Measurements from ENCODE around the gene POTEG.
"Not testable (repeated sequence)": the region's sequence is repeated elsewhere in the genome, so short reads cannot be mapped to it uniquely, and the experiment has no call there.

The POTEG gene

DNA sequence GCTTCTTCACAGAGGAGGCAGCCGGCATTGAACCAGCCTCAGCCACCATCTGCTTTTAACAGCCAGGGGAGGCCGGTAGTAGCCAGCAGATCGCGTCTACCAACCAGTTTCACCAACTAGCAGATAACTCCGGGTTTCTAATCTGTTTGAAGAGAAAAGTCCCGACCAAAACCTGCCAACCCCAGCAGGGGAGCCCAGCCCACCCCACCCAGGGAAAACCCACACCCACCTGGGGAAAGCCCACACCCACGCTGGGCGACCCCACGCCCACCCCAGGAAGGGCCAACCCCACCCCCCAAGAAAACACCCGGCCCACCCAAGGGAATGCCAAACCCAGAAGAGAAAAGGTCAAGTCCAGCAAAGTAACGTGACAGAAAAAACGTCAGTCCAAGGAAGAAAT lies at the start of gene POTEG:
POTEG (minus strand) TSS at position 101 of the 400 bp plus-strand sequence; CDS start at position 49, 52 bp downstream.
- not testable (repeated sequence) for H3K36me3 ChIP-seq, H3K4me3 ChIP-seq, H4K20me1 ChIP-seq, H3K27me3 ChIP-seq, H3K9me3 ChIP-seq, H3K4me2 ChIP-seq, H3K9ac ChIP-seq, H3K27ac ChIP-seq, H3K4me1 ChIP-seq

DNA sequence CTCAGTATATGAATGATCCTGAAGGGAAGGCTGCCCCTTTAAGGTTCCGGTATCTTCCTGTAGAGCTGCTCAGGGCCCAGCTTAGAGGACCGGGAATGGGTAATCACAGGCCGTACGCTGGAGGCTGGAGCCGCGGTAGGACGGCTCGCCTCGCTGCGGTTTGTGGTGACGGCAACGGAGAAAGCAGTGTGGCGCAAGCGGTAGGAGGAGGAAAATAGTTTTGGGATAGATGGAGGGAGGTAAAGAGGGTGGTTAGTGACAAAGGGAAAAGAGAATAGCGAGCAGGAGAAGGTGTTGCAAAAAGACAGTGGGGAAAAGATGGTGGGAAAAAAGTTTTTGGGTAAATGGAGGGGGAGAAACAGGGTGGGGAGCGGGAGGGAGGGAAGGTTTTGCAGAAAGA lies 48.0 kb upstream of the POTEG start:
- H4K20me1 ChIP-seq, H3K27ac ChIP-seq, H3K4me1 ChIP-seq, H3K36me3 ChIP-seq, H3K9me3 ChIP-seq, H3K4me3 ChIP-seq, H3K9ac ChIP-seq, H3K27me3 ChIP-seq, H3K4me2 ChIP-seq: not testable (repeated sequence)

DNA sequence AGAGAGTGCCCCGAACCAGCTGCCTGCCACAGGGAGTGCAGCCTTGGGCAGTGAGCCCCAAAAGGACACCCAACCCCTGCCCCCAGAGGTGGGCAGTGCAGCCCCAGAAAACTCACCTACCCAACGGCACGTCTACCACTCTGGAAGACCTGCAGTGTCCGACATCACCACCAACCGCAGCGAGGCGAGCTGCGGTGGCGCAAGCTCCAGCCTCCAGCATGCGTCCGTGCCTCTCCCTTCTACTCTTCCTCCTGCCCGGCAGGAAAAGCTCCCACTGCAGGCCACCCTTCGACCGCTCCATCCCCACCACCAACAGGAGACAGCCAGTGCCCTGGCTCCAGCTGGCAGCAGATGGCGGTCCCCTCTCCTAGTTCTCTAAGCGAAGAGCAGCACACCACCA lies 47.3 kb upstream of the POTEG start:
- H4K20me1 ChIP-seq, H3K9ac ChIP-seq, H3K4me1 ChIP-seq, H3K36me3 ChIP-seq, H3K4me2 ChIP-seq, H3K9me3 ChIP-seq, H3K27me3 ChIP-seq, H3K27ac ChIP-seq, H3K4me3 ChIP-seq: not testable (repeated sequence)

DNA sequence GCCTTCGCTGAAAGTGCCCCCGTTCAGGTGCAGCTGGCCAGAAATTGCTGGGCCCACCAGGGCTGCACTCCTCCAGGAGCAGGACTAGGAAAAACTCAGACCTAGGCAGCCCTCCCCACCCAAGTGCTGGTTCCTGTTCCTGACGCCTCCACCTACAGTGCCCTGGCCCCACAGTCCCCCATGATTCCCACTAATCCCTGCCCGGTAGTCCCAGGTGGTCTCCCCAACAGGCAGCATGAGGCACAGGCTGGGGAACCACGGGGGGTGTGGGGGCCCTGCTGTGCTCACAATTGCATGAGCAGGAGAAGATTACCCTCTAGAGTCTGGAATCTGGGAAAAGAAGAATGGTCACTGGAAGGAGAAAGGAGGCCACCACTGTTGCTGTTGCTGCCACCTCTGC lies 46.4 kb upstream of the POTEG start:
- not testable (repeated sequence) for H3K27ac ChIP-seq, H3K4me2 ChIP-seq, H3K36me3 ChIP-seq, H3K9ac ChIP-seq, H3K27me3 ChIP-seq, H4K20me1 ChIP-seq, H3K4me3 ChIP-seq, H3K9me3 ChIP-seq, H3K4me1 ChIP-seq

DNA sequence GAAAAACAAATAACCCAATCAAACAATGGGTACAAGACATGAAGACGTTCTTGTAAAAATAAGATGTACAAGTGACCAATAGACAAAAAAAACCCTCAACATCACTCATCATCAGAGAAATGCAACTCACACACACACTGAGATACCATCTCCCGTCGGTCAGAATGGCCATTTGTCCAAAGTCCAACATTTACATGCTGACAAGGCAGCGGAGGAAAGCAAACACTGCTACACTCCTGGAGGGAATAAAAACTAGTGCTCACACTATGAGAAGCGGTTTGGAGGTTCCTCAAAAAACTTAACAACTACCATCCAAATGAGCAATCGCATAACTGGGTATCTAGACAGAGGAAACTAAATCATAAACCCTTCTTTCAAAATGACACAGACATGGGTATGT lies 11.6 kb upstream of the POTEG start:
- H3K27ac ChIP-seq, H3K27me3 ChIP-seq, H3K36me3 ChIP-seq, H3K9me3 ChIP-seq, H3K4me1 ChIP-seq, H4K20me1 ChIP-seq, H3K9ac ChIP-seq, H3K4me3 ChIP-seq, H3K4me2 ChIP-seq: not testable (repeated sequence)

DNA sequence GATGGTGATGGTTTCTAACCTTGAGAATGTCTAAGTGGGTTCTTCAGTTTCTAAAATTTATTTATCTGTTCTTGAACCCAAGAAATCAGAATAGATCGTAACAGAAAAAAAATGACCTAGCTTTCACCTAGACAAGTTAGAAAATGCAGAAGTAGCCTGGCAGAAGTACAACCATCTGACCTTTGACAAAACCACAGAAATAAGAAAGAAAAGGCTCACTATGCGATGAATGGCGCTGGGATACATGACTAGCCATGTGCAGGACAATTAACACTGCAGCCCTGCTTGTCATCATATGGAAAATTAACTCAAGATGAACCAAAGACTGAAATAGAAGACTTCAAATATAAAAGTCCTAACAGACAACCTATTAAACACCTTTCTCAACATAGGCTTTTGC lies 5.7 kb upstream of the POTEG start:
- H3K4me3 ChIP-seq, H3K36me3 ChIP-seq, H3K4me2 ChIP-seq, H3K27ac ChIP-seq, H3K27me3 ChIP-seq, H3K9me3 ChIP-seq, H3K9ac ChIP-seq, H3K4me1 ChIP-seq, H4K20me1 ChIP-seq: not testable (repeated sequence)

DNA sequence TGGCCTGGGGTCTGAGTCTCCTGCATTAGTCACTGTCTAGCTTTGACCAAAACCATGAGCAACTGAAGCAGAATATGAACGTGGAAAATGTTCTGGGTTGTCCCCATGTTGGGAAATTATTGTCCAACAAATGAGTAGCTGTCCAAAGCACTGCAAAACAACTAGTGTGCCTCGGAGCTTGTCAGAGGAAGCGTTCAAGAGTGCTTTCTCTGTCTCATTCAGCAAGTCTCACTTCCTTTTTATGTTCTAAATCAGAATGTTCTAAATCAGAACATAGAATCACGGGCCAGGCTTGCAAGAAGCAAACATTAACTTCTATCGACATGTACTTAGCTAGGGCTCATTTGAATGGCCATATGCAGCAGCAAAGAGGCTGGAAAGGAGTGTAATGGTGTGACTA lies 5.1 kb upstream of the POTEG start:
- not testable (repeated sequence) for H3K36me3 ChIP-seq, H3K4me1 ChIP-seq, H3K4me3 ChIP-seq, H3K27ac ChIP-seq, H3K27me3 ChIP-seq, H3K9ac ChIP-seq, H4K20me1 ChIP-seq, H3K4me2 ChIP-seq, H3K9me3 ChIP-seq

DNA sequence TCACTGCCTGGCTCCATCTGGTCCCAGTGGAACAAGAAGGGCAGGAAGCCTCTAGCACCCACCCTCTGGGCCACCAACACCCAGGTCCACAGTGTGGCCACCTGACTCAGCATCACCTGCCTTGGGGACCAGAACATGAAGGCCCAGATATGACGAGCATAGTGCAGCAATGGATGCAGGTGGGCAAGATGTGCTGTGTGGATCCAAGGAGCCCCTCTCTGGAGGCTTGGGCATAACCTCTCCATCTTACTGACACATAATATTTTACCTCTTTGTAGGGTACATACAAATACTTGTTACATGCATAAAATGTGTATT lies 2.9 kb upstream of the POTEG start:
- not testable (repeated sequence) for H3K9ac ChIP-seq, H3K4me2 ChIP-seq, H3K9me3 ChIP-seq, H3K27ac ChIP-seq, H3K4me3 ChIP-seq, H4K20me1 ChIP-seq, H3K36me3 ChIP-seq, H3K4me1 ChIP-seq, H3K27me3 ChIP-seq

DNA sequence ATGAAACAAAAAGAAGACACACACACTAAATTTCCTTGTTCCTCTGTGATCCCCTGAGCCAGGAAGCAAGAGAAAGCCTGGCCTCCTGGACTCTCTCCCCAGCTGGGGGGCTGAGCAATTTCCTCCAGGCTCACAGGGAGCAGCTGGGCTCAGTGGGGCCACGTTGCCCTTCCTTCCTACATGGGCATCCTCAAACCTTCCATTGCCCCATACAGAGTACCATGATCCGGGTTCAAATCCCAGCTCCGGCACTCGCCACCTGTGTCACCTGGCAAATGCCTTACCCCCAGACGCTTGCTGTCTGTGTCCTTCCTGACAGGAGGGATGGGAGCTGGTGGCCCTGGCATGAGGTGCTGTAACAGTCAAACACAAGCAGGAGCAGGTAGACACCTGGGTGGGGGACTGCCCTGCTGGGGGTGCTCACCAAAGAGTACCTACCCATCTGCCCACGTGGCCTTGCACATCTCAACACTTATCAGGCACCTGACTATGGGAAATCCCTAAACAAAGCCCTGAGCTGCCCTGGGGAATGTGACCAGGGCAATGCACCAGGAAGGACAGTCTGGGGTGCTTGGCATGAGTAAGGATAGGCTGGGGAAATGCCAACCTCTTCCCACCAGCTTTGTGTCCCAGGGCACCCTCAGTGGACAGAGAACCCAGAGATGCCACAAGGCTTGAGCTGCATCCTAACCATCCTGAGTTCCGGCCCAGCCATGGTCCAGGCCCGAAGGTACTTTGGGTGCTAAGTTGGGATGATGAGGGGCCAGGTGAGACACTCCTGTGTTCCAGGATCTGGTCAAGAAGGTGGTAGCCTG lies 2.4 kb upstream of the POTEG start:
- not testable (repeated sequence) for H4K20me1 ChIP-seq, H3K27me3 ChIP-seq

DNA sequence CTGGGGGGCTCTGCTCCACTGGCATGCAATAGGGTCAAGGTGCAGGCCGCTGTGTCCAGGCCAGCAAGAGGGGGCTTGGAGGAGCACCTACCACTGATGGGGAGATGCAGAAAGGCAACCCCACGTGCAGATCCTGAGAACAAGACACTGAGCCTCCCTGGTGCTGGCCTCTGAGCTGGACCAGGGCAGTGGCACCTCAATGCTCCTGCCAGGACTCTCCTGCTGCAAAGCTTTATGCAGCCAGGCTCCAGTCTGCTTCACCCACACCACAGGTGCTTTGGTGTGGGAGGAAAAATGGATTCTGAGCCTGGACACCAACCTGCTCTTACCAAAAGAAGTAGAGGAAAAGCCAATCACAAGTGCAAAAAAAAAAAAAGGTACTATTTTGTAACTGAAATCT lies 1.7 kb upstream of the POTEG start:
- not testable (repeated sequence) for H4K20me1 ChIP-seq, H3K4me2 ChIP-seq, H3K4me3 ChIP-seq, H3K27me3 ChIP-seq, H3K36me3 ChIP-seq, H3K4me1 ChIP-seq, H3K9me3 ChIP-seq, H3K27ac ChIP-seq, H3K9ac ChIP-seq

More for the DNA sequence above, 2.4 kb upstream of the POTEG start:
- not testable (repeated sequence) for H3K9me3 ChIP-seq, H3K9ac ChIP-seq, H3K27ac ChIP-seq, H3K36me3 ChIP-seq, H3K4me1 ChIP-seq, H3K4me3 ChIP-seq, H3K4me2 ChIP-seq

DNA sequence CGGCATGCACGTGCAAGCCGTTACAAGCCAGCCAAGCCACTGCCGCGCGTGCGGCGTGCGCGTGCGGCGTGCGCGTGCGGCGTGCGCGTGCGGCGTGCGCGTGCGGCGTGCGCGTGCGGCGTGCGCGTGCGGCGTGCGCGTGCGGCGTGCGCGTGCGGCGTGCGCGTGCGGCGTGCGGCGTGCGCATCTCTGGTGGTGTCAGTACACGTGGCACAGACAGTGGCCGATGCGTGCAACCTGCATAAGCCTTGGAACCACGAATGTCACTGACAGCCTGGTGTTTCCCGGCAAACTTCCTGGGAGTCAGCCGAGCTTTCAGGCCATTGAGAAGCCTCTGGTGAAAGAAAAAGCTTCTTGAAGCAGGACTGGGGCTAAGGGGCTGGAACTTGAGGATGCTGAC lies 750 bp upstream of the POTEG start:
- H3K9me3 ChIP-seq, H3K4me1 ChIP-seq, H3K4me3 ChIP-seq, H4K20me1 ChIP-seq, H3K9ac ChIP-seq, H3K27me3 ChIP-seq, H3K36me3 ChIP-seq, H3K4me2 ChIP-seq, H3K27ac ChIP-seq: not testable (repeated sequence)

DNA sequence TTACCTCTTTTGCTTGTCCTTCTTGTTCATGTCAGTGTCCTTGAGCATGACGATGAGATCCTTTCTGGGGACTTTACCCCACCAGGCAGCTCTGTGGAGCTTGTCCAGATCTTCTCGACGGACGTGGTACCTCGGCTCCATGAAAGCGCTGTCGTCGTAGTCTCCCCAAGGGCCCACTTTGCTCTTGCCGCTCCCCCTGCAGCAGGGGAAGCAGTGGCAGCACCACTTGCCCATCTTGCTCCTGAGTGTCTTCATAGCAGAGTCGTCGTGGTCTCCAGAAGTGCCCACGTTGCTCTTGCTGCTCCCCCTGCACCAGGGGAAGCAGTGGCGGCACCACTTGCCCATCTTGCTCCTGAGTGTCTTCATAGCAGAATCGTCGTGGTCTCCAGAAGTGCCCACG lies 376 bp downstream of the POTEG start:
- not testable (repeated sequence) for H3K27ac ChIP-seq, H3K4me3 ChIP-seq, H3K36me3 ChIP-seq, H3K9ac ChIP-seq, H3K4me2 ChIP-seq, H3K4me1 ChIP-seq, H4K20me1 ChIP-seq, H3K9me3 ChIP-seq, H3K27me3 ChIP-seq

DNA sequence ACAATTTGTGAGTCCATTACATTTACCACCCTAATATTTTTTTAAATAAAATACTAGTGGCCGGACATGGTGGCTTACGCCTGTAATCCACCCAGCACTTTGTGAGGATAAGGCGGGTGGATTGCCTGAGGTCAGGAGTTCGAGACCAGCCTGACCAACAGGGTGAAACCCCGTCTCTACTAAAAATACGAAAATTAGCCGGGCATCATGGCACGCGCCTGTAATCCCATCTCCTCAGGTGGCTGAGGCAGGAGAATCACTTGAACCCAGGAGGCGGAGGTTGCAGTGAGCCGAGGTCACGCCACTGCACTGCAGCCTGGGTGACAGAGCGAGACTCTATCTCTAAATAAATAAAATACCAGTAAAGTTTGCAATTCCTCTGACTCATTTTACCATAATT lies 25.6 kb downstream of the POTEG start:
- H3K27me3 ChIP-seq, H3K9ac ChIP-seq, H3K9me3 ChIP-seq, H3K36me3 ChIP-seq, H3K27ac ChIP-seq, H4K20me1 ChIP-seq, H3K4me3 ChIP-seq, H3K4me1 ChIP-seq, H3K4me2 ChIP-seq: not testable (repeated sequence)

DNA sequence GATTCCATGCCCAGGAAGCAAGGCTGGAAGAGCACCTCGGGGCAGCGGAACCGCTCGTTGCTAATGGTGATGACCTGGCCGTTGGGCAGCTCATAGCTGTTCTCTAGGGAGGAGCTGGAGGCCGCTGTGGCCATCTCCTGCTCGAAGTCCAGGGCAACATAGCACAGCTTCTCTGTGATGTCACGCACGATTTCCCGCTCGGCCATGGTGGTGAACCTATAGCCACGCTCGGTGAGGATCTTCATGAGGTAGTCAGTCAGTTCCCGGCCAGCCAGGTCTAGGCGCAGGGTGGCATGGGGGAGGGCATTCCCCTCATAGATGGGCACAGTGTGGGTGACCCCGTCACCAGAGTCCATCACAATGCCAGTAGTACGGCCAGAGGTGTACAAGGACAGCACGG lies 32.0 kb downstream of the POTEG start:
- not testable (repeated sequence) for H3K4me3 ChIP-seq, H3K27me3 ChIP-seq, H3K36me3 ChIP-seq, H3K4me2 ChIP-seq, H3K9ac ChIP-seq, H3K9me3 ChIP-seq, H3K27ac ChIP-seq, H4K20me1 ChIP-seq, H3K4me1 ChIP-seq

DNA sequence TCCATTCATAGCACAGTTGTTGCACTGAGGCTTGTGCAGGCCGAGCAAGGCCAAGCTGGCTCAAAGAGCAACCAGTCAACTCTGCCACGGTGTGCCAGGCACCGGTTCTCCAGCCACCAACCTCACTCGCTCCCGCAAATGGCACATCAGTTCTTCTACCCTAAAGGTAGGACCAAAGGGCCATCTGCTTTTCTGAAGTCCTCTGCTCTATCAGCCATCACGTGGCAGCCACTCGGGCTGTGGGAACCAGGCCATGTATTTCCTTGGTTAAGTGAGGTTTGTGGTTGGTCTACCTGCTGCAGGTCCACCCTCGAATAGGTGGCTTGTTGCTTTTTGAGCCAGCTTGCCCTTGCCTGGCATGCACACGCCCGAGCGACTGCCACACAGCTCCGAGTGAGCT lies 39.4 kb downstream of the POTEG start:
- not testable (repeated sequence) for H3K36me3 ChIP-seq, H3K27me3 ChIP-seq, H3K4me3 ChIP-seq, H3K4me1 ChIP-seq, H3K4me2 ChIP-seq, H3K9me3 ChIP-seq, H3K27ac ChIP-seq, H3K9ac ChIP-seq, H4K20me1 ChIP-seq

DNA sequence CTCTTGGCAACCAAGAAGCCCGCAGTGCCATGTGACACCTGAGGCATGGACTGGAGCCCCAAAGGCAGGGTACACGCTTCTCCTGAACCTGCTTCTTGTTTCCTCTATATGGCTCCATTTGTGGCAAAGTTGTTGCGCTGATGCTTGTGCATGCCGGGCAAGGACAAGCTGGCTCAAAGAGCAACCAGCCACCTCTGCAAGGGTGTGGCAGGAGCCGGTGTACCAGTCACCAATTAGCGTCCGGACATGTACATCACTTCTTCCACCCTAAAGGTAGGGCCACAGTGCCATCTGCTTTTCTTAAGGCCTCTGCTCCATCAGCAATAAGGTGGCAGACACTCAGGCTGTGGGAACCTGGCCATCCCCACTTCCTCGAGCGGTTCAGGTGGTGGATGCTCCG lies 43.9 kb downstream of the POTEG start:
- H3K4me2 ChIP-seq, H3K4me3 ChIP-seq, H4K20me1 ChIP-seq, H3K36me3 ChIP-seq, H3K27me3 ChIP-seq, H3K27ac ChIP-seq, H3K9me3 ChIP-seq, H3K4me1 ChIP-seq, H3K9ac ChIP-seq: not testable (repeated sequence)

Data from BLaER1 (cell line).